OCI-LY7 (cell line): ENCODE data around the gene PCDH9.

Experiments
- EZH2phosphoT487 ChIP-seq: fragments of 200-600 bp; sonication (generic); IDR thresholded peaks from 2 replicates; pipeline ENCODE4 v1.6.1; 2018; ENCODE audit warnings: low read depth, borderline replicate concordance, mild to moderate bottlenecking, mixed run types, antibody characterized with exemption, low read length, moderate library complexity, mixed read lengths
- TF ChIP-seq, protein P1 (sequence below): fragments of 200-600 bp; sonication (generic); conservative IDR thresholded peaks from 2 replicates; pipeline ENCODE4 v1.5.1; 2014; ENCODE audit warnings: mild to moderate bottlenecking, antibody characterized with exemption, low read length, moderate library complexity, mixed read lengths

DNA sequence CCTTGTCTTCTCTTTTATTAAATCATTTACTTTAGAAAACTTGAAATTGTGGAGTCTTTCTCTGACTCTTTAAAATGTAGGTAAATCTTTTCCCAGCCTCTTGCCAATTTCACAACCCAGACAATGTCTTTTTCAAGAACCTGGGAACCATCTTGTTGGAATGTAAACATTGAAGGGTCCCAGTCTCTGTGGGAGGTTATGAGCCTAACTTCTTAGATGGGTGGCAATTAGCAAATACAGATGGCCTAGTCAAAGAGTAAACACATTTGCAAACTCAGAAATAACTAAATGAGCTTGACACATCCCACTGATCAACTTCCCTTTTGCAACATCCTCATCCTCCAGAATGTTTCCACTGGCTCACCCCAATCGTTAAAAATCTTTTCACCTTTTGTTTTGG is 721.0 kb downstream of the PCDH9 start:
- TF ChIP-seq, protein P1, sequence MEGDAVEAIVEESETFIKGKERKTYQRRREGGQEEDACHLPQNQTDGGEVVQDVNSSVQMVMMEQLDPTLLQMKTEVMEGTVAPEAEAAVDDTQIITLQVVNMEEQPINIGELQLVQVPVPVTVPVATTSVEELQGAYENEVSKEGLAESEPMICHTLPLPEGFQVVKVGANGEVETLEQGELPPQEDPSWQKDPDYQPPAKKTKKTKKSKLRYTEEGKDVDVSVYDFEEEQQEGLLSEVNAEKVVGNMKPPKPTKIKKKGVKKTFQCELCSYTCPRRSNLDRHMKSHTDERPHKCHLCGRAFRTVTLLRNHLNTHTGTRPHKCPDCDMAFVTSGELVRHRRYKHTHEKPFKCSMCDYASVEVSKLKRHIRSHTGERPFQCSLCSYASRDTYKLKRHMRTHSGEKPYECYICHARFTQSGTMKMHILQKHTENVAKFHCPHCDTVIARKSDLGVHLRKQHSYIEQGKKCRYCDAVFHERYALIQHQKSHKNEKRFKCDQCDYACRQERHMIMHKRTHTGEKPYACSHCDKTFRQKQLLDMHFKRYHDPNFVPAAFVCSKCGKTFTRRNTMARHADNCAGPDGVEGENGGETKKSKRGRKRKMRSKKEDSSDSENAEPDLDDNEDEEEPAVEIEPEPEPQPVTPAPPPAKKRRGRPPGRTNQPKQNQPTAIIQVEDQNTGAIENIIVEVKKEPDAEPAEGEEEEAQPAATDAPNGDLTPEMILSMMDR, result no peak
- no peak for TF ChIP-seq EZH2phosphoT487
